Heart right ventricle (tissue), 16 donors: ENCODE measurements around the gene REEP1. TPM values are rescaled to one million over a fixed set of nuclear protein-coding genes. Genes with fewer than 3 reads are reported as not detected.

Experiments used
- ATAC-seq, 8 donors: fragments of 200-7000 bp; cut with Tn5 transposase; one replicate each; pipeline ENCODE4 v1.9.1; 2020; ENCODE audit warnings: mild to moderate bottlenecking in 8 of 8, moderate library complexity in 8 of 8, moderate number of reproducible peaks in 1 of 8
- DNase-seq, 2 donors: peaks; one replicate each; pipeline ENCODE4 v3.0.0-alpha.2; 2020
- H3K27ac ChIP-seq, 10 donors: fragments of 200-600 bp; sonication (generic) in 2 of 10; one replicate each; pipeline versions ENCODE4 v1.5.0 to v1.8.0; 2020 to 2022; ENCODE audit warnings: mild to moderate bottlenecking in 3 of 10
- H3K27me3 ChIP-seq, 7 donors: fragments of 200-600 bp; one replicate each; pipeline ENCODE4 v1.8.0; 2021 to 2022; ENCODE audit warnings: mild to moderate bottlenecking in 2 of 7
- H3K36me3 ChIP-seq, 9 donors: fragments of 200-600 bp; sonication (generic) in 1 of 9; one replicate each; pipeline versions ENCODE4 v1.5.0 to v1.8.0; 2020 to 2022; ENCODE audit warnings: mild to moderate bottlenecking in 2 of 9
- H3K4me1 ChIP-seq, 9 donors: fragments of 200-600 bp; sonication (generic) in 1 of 9; one replicate each; pipeline versions ENCODE4 v1.5.0 to v1.8.0; 2020 to 2022; ENCODE audit warnings: mild to moderate bottlenecking in 4 of 9
- H3K4me3 ChIP-seq, 10 donors: fragments of 200-600 bp; sonication (generic) in 2 of 10; one replicate each; pipeline versions ENCODE4 v1.5.0 to v1.8.0; 2020 to 2022; ENCODE audit warnings: mild to moderate bottlenecking in 7 of 10, moderate library complexity in 2 of 10
- H3K9me3 ChIP-seq, 11 donors: fragments of 200-600 bp in 10 of 11; sonication (generic) in 2 of 11; one replicate each; pipeline versions ENCODE4 v1.5.0 to v1.8.0; 2013 to 2022; ENCODE audit warnings: mild to moderate bottlenecking in 2 of 11, control low read depth in 1 of 11, moderate library complexity in 1 of 11
- CTCF ChIP-seq, 9 donors: fragments of 200-600 bp; sonication (generic) in 2 of 9; IDR thresholded peaks; one replicate each; pipeline versions ENCODE4 v1.5.0 to v1.8.0; 2021 to 2022; ENCODE audit warnings: antibody characterized with exemption in 9 of 9, mild to moderate bottlenecking in 5 of 9, moderate library complexity in 1 of 9
- WGBS, 2 donors: extraction: QIAGEN DNeasy Blood & Tissue Kit; methylation state at CpG; one replicate each; pipeline ENCODE4 v1.1.7; 2013; ENCODE audit warnings: inconsistent platforms in 1 of 2; 5-methylcytosine and 5-hydroxymethylcytosine counted together
- intact Hi-C, 10 donors: fragments of 100-400 bp; cut with DNase I; formaldehyde crosslinking; loops; one replicate each; pipeline versions ENCODE4 v1.11.1 to v1.14.2; 2022
- long read RNA-seq, 3 donors: library from polyadenylated mRNA; unstranded; transcript quantifications; one replicate each; pipeline ENCODE4 v2.0.0, GENCODE V29; 2020 to 2021
- polyA plus RNA-seq, 2 donors: library from polyadenylated mRNA; stranded (reverse); fragments of 200-250 nt; gene quantifications; one replicate each; pipeline ENCODE4 v1.2.3, GENCODE V29; 2013
- total RNA-seq, 10 donors: library from RNA; stranded (reverse); fragmentation: NEBNext Ultra II Directional in 3 of 10; extraction: Animal tissue kit (Norgen Biotek cat#: 25700) in 3 of 10; gene quantifications; one replicate each; pipeline versions ENCODE4 v1.2.1 to v1.2.4, GENCODE V29; 2021 to 2023
- donor health status: Arrhythmogenic right ventricular cardiomyopathy.
- donor health status: ischemic (EF 13 %, LVEDD 7.1; RV severe dilation, severe dysfunction).
- donor health status: healthy with polysubstance abuse.
- donor health status: DM: no; HTN: yes; CAD: no.
- donor health status: DM: no; HTN: no; CAD: no.
- donor health status: ischemic (EF 25% LVEDD 6.9; RV normal size, moderate dysfunction).
- donor health status: ischemic (EF 25% LVEDD 5.7; RV mildly dilated, moderate dysfunction).
- donor health status: healthy.
- donor health status: DM: yes; HTN: yes; CAD: no.
- donor health status: Ischemic cardiomyopathy.
- donor health status: ischemic (EF 35%, LVEDD 5.7; RV mildly dilated, moderate dysfunction).
- donor health status: nonischemic (EF 11% LVEDD 7.7; RV severe dilation, severe dysfunction).
- donor health status: DM: yes; HTN: yes; CAD: no.
- donor health status: PGD.
- donor health status: ischemic (EF 29% LVEDD 5.4; RV normal size, mild dysfunction).
- donor health status: nonischemic (EF 23%, LVEDD 6.1; RV moderate dilation, normal function).

The REEP1 gene
- total RNA-seq (10 to 100 TPM; 15.2 to 30.5 (median 26.2) TPM), polyA plus RNA-seq (10 to 100 TPM; 15.4 to 20.9 TPM)
- long read RNA-seq, donor 1, transcript REEP1-201 (7 exons, 3,857 nt), result minor isoform, 5 of 41 reads
- long read RNA-seq, donor 1, transcript REEP1-208 (9 exons, 1,702 nt), result major isoform, 13 of 41 reads
- long read RNA-seq, donor 1, partial matches to known transcripts, result 1 of 41 reads
- long read RNA-seq, donor 1, other reads (novel, unspliced or antisense), result 21 of 41 reads
- long read RNA-seq, donor 2, transcript REEP1-208 (9 exons, 1,702 nt), result major isoform, 16 of 45 reads
- long read RNA-seq, donor 2, partial matches to known transcripts, result 7 of 45 reads
- long read RNA-seq, donor 2, other reads (novel, unspliced or antisense), result 18 of 45 reads
- long read RNA-seq, donor 3, transcript REEP1-208 (9 exons, 1,702 nt), result major isoform, 18 of 51 reads
- long read RNA-seq, donor 3, partial matches to known transcripts, result 10 of 51 reads
- long read RNA-seq, donor 3, other reads (novel, unspliced or antisense), result 21 of 51 reads

GRCh38 chr2:86337244-86337835 lies at the start of gene REEP1:
REEP1 (minus strand) TSS chr2:86337626; CDS start chr2:86337510, 116 bp downstream.
- H3K36me3 ChIP-seq, result no peaks in the 10 kb centered on the region
- peak within 1 kb of the TSS; percentile 8 to 74 (median 59) for H3K4me3 ChIP-seq
- WGBS, 2 donors, result 1% methylated on average over 60 to 87 of the region's 87 CpGs
- intact Hi-C loops, result no loop called here
- TF ChIP-seq CTCF (IDR thresholded peaks at IDR 0.05), result no peak
- peak within 1 kb of the TSS; percentile 52 to 87 (median 76) for H3K27ac ChIP-seq
- H3K9me3 ChIP-seq, result peaks cover 0 to 17% (median 10%) of the 10 kb centered on the region in 11 donors
- peak; percentile 82 to 91 (median 90) for ATAC-seq
- peaks cover 0 to 33% (median 10%) of the 10 kb centered on the region in 9 donors for H3K4me1 ChIP-seq
- H3K27me3 ChIP-seq, result peaks cover 0 to 74% (median 24%) of the 10 kb centered on the region in 7 donors
- peak; percentile 47 for DNase-seq

- no peaks in the 10 kb centered on the region for H3K9me3 ChIP-seq
- peak overlapping the region in 3 of 10 donors; percentile 9 to 24 (median 18) for H3K27ac ChIP-seq
- H3K4me1 ChIP-seq, result peaks cover 0 to 22% (median 7%) of the 10 kb centered on the region in 9 donors
- DNase-seq (no peak), ATAC-seq (peak in 4 of 8 donors; percentile 21 to 68 (median 43))
- no peaks in the 10 kb centered on the region for H3K36me3 ChIP-seq
- intact Hi-C loops, result no loop called here
- no peak for TF ChIP-seq CTCF (IDR thresholded peaks at IDR 0.05)
- no peak overlapping the region for H3K4me3 ChIP-seq
- 0 to 47% methylated on average over 1 of the region's 1 CpG for WGBS, 2 donors
- no peaks in the 10 kb centered on the region for H3K27me3 ChIP-seq
Observed at GRCh38 chr2:86383844-86384243, 46.4 kb upstream of the REEP1 start.

- peak overlapping the region in 5 of 10 donors; percentile 14 to 37 (median 30) for H3K27ac ChIP-seq
Observed at GRCh38 chr2:86382698-86383097, 45.3 kb upstream of the REEP1 start.

More at GRCh38 chr2:86382698-86383097, 45.3 kb upstream of the REEP1 start:
- H3K4me1 ChIP-seq, result peaks cover 0 to 22% (median 7%) of the 10 kb centered on the region in 9 donors
- no peak for DNase-seq
- TF ChIP-seq CTCF (IDR thresholded peaks at IDR 0.05), result no peak
- 56 to 58% methylated on average over 2 of the region's 2 CpGs for WGBS, 2 donors
- no peak overlapping the region for H3K4me3 ChIP-seq
- no peaks in the 10 kb centered on the region for H3K27me3 ChIP-seq
- ATAC-seq, result peak in 3 of 8 donors; percentile 25 to 77 (median 56)
- H3K9me3 ChIP-seq, result peaks cover 0 to 4% (median 0%) of the 10 kb centered on the region in 11 donors
- H3K36me3 ChIP-seq, result no peaks in the 10 kb centered on the region
- intact Hi-C loops, result no loop called here
